ENCODE measurements around the gene SNX10.

SNX10 gene

DNA sequence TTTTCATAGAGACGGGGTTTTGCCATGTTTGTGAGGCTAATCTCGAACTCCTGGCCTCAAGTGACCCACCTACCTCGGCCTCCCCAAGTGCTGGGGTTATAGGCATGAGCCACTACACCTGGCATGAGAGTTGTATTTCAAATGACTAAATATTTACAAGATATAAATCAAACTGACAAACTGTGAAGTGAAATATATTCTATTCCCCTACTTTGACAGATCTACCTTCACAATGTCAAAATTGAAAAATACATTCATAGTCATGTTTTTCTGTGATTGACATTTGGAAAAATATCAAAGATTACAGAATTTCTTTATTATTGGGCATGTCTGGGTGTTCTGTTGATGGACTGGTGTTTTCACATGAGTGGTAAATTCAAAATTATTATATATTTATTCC is 16.4 kb upstream of the SNX10 start:
- TF ChIP-seq, protein P1, sequence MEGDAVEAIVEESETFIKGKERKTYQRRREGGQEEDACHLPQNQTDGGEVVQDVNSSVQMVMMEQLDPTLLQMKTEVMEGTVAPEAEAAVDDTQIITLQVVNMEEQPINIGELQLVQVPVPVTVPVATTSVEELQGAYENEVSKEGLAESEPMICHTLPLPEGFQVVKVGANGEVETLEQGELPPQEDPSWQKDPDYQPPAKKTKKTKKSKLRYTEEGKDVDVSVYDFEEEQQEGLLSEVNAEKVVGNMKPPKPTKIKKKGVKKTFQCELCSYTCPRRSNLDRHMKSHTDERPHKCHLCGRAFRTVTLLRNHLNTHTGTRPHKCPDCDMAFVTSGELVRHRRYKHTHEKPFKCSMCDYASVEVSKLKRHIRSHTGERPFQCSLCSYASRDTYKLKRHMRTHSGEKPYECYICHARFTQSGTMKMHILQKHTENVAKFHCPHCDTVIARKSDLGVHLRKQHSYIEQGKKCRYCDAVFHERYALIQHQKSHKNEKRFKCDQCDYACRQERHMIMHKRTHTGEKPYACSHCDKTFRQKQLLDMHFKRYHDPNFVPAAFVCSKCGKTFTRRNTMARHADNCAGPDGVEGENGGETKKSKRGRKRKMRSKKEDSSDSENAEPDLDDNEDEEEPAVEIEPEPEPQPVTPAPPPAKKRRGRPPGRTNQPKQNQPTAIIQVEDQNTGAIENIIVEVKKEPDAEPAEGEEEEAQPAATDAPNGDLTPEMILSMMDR (IDR thresholded peaks at IDR 0.05; ENCODE audit: borderline replicate concordance, insufficient read depth, low read depth, low read length): no peak
- H3K4me3 ChIP-seq (ENCODE audit: low read depth, low read length): no peak overlapping the region

DNA sequence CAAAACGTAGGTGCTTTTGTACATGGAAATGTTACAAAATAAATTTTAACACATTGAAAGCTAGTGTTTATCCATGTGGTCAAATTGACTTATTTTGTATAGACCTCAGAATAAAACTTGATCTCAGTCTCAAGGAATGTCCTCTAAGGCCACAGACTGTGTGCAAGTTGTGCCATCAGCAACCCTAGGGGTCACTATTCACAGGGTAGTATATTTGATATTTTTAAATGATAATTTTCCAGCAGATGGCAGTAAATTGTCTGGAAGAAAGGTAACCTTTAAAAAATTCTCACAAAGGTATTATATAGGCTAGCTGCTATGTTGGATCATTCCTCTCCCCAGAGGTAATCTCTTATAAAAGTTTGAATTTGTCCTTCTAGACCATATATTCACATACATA is 12.9 kb upstream of the SNX10 start:
- TF ChIP-seq, protein P1 (IDR thresholded peaks at IDR 0.05; ENCODE audit: borderline replicate concordance, insufficient read depth, low read depth, low read length): peak; percentile 14; the same call in 1 of the 2 replicates
- no peak overlapping the region for H3K4me3 ChIP-seq (ENCODE audit: low read depth, low read length)

DNA sequence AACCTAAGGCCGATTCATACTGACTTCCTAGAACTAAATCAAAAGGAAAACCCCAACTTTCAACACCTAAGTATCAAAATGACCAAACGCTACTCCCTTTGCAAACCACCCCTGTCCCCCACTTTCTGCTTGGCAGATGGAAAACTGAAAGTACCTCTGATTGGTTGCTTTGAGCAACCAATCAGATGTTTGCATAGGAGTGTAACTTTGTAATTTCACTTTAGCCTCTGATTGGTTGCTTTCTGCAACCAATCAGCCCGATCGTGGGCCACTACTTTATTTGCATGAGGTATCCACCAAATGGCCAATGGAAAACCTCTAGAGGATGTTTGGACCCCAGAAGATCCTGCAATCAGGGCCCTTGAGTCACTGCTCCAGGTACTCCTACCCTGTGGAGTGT is 12.3 kb upstream of the SNX10 start:
- TF ChIP-seq, protein P1 (IDR thresholded peaks at IDR 0.05; ENCODE audit: borderline replicate concordance, insufficient read depth, low read depth, low read length): no peak
- no peak overlapping the region for H3K4me3 ChIP-seq (ENCODE audit: low read depth, low read length)

DNA sequence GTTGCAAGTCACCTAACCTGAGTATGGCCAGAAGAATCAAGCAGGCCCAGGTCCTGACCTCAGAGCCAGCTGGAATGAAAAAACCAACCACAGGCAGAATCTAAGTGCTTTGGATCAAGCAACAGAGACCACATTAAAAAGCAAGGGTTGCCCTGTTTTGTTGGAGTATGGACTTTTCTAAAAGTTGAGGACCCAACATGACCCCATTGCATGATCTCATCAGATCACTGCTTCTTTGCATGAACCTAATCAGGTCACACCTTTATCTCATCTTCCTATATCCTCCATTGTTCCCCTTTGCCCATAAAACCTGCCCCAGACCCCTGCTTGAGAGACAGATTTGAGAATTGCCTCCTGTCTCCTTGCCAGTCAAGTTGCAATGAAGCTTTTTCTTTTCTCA is 11.6 kb upstream of the SNX10 start:
- TF ChIP-seq, protein P1 (IDR thresholded peaks at IDR 0.05; ENCODE audit: borderline replicate concordance, insufficient read depth, low read depth, low read length): no peak
- no peak overlapping the region for H3K4me3 ChIP-seq (ENCODE audit: low read depth, low read length)

DNA sequence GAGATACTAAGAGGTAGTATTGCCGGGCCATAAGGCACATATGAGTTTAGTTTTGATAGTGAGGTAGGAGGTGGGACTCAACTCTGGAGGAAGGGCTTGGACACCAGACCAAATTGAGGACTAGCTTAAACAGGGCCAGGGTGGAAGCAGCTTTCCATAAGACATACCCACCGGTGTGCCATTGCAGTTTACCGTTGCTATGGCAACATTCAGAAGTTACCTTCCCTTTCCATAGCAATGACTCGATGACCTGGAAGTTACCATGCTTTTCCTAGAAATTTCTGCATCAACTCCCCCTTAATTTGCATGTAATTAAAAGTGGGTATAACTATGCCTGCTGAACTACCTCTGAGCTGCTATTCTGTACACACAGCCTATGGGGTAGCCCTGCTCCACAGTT is 10.9 kb upstream of the SNX10 start:
- TF ChIP-seq, protein P1 (IDR thresholded peaks at IDR 0.05; ENCODE audit: borderline replicate concordance, insufficient read depth, low read depth, low read length): no peak
- H3K4me3 ChIP-seq (ENCODE audit: low read depth, low read length): no peak overlapping the region

DNA sequence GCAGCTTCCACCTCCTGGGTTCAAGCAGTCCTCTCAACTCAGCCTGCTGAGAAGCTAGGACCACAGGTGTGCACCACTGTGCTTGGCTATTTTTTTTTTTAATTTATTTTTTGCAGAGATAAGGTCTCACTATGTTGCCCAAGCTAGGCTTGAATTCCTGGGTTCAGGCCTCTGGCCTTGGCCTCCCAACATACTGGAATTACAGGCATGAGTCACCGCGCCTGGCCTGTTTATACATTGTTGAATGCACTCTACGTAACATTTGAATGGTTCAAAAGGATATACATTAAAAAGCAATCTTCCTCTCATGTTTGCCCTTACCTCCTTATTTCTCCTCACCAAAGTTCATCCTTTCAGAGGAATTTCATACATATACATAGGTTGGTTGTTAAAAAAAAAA is 7.2 kb upstream of the SNX10 start:
- TF ChIP-seq, protein P1 (IDR thresholded peaks at IDR 0.05; ENCODE audit: borderline replicate concordance, insufficient read depth, low read depth, low read length): no peak
- no peak overlapping the region for H3K4me3 ChIP-seq (ENCODE audit: low read depth, low read length)

DNA sequence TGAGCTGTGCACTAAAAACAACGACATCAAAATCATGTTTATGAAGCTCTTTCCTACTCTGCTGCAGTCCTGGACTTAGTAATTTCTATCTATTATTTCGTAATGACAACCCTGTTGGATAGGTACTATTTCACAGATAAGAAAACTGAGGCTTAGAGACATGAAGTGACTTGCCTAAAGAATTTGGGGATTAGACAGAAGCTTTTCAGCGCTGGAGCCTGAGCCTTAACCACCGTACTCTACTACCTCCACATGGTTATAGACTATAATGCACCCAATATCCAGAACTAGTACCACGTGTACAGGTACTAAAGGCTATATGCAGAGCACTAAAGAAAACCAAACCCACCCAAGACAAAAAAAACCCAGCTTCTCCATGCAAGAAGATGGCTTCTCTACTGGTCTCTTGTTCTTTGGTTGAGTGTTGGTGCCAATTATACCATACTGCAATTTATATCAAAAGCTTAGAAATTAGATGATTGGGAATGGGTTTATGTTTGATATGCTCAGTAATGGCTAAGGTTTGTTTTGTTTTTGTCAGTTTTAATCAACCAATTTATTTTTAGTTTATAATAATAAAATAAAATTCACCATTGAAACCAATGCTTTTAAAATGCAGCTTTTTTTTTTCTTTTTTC is 6.5 kb upstream of the SNX10 start:
- no peak overlapping the region for H3K4me3 ChIP-seq (ENCODE audit: low read depth, low read length)
- TF ChIP-seq, protein P1 (IDR thresholded peaks at IDR 0.05; ENCODE audit: borderline replicate concordance, insufficient read depth, low read depth, low read length): peak; percentile 16; the same call in 1 of the 2 replicates
